ENCODE data around the gene EIF4E1B.

GRCh38 chr5:176589039-176589769, 41.3 kb upstream of the EIF4E1B start:
- TF ChIP-seq POLR2A (IDR thresholded peaks at IDR 0.05), result no peak
- TF ChIP-seq CTCF (IDR thresholded peaks at IDR 0.05), result no peak
- no peak for TF ChIP-seq POLR2AphosphoS5 (IDR thresholded peaks at IDR 0.05)
